GM12873 (cell line): ENCODE results near the gene ZBED3.

Experiments
- TF ChIP-seq, protein P1 (sequence below): IDR thresholded peaks from 2 replicates; pipeline ENCODE4 v1.5.1; 2012; ENCODE audit warnings: low read depth, mild to moderate bottlenecking, moderate library complexity, low read length, control low read depth; ENCODE audit not compliant: insufficient read depth; ENCODE audit errors: missing control alignments

Gene ZBED3

DNA sequence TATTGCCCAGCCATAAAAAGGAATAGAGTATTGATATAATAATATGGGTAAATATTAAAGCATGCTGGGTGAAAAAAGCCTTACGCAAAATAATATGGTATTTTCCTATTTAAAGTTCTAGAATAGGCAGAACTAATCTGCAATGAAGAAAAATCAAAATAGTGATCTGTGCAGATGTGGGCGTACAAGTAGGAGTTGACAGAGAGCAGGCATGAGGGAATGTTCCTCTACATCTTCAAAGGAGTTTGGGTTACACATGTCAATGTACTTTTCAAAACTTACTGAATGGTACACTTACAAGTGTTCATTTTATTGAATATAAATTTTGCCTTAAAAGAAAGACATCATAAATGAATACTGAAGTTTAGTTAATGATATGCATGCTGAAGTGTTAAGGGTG lies 33.0 kb upstream of the ZBED3 start:
- TF ChIP-seq, protein P1, sequence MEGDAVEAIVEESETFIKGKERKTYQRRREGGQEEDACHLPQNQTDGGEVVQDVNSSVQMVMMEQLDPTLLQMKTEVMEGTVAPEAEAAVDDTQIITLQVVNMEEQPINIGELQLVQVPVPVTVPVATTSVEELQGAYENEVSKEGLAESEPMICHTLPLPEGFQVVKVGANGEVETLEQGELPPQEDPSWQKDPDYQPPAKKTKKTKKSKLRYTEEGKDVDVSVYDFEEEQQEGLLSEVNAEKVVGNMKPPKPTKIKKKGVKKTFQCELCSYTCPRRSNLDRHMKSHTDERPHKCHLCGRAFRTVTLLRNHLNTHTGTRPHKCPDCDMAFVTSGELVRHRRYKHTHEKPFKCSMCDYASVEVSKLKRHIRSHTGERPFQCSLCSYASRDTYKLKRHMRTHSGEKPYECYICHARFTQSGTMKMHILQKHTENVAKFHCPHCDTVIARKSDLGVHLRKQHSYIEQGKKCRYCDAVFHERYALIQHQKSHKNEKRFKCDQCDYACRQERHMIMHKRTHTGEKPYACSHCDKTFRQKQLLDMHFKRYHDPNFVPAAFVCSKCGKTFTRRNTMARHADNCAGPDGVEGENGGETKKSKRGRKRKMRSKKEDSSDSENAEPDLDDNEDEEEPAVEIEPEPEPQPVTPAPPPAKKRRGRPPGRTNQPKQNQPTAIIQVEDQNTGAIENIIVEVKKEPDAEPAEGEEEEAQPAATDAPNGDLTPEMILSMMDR: no peak

DNA sequence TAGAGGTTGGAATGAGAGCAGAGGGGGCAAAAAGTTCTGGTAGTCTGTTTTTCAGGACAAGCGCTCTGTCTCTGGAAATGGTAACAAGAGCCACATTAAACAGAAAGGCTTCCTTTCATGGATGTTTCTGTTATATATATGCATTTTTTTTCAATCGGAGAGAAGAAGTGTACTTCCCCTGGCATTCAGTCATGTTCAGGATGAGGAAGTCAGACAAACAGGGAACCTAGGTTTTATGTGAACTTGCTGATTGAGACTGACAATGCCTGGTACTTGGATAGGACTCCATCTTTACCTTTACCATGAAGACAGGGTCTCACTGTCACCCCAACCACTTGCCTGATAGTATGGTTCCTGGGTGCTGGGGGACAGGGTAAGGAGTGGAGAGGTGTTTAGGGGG lies 30.1 kb upstream of the ZBED3 start:
- TF ChIP-seq, protein P1: no peak

DNA sequence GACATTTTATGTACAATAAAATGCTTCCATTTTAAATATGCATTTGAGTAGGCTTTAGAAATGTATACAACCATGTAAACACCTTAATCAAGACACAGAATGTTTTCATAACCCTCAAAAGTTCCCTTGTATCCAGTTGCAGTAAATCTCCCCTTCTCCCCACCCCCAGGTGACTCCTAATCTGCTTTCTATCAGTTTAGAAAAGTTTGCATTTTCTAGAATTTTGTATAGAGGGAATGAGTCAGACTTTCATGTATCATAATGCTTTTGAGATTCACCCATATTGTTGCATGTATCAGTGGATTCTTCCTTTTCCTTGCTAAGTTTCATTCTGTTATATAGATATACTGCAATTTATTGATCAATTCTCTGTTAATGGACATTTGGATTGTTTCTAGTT lies 17.7 kb upstream of the ZBED3 start:
- TF ChIP-seq, protein P1: no peak

DNA sequence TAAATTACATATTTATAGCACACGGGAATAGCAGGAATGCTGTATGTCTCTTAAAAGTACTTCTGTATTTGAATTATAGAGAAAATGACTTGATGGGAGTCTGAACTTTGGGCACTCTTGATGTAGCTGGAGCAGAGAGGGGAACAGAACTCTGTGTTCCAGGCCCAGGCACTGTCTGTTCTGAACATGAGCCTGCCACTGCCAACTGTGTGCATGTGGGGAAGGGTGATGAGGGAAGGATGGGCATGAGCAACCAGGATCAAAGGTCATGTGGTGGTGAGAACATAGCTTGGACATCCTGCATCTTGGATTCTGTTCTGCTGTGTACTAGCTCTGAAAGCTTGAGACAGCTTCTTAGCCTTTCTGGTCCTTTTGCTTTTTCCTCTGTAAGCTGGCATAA lies 16.4 kb upstream of the ZBED3 start:
- TF ChIP-seq, protein P1: no peak

DNA sequence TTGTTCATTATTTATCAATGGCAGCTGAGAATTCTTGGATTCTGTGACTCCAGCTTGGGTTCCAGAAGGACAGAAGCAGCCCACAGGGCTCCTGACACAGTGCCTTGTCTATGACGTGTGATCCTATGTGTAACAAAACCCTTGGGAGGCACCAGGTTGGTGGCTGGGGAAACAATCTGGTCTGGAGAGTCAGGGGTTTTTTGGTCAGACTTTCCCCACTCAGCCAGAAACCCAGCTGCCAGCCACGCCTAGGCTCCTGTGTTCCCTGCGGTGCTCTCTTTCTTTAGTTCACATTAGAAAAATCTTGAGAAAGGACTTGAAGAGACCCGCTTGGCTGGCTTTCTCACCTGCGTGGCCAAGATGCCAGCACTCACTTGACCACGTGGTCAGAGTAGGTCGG lies 15.5 kb upstream of the ZBED3 start:
- TF ChIP-seq, protein P1: no peak

DNA sequence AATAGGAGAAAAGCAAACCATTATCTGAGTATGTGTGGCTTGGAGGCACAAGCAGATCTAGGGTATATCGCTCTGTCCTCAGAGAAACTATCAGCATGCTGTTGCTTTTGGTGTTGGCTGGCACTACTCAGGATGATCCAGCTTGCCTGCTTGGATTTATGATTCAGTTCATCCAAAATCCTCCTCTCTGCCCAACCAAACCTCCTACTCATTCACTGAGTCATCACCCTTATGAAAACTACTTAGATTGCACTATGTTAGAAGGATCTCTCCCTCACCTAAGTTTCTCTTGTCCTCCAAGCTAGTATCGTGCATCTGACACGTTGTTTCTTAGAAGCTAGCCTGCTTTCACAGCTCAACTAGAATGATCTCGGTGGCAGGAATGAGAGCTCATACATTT lies 14.2 kb upstream of the ZBED3 start:
- TF ChIP-seq, protein P1: no peak

DNA sequence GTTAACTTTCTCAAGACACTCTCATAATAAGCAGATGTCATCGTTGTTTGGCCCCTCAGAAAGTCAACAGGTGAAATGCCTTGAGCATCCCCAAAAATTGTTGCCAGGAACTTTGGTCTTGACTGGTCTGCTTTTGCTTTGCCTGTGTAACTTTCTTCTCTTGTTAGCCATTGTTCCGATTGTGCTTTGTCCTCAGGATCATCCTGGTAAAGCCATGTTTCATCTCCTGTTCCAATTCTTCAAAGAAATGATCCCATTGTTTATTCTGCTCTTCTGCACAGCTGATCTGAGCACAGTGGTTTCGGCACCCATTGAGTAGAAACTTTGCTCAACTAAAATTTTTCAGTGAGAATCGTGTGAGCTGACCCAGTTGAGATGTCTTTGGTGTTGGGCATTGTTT lies 8.1 kb upstream of the ZBED3 start:
- TF ChIP-seq, protein P1: no peak
